SK-N-SH treated with all-trans-retinoic acid at 6 μM for 48 hours (cell line): ENCODE results near the gene PDE3A.

ENCODE experiments used
- ATAC-seq: fragments of 200-7000 bp; cut with Tn5 transposase; 3 replicates; pipeline ENCODE4 v1.9.1; 2020; ENCODE audit warnings: mild to moderate bottlenecking, moderate library complexity
- ARNTL ChIP-seq: fragments of 450-650 bp; formaldehyde crosslinking; IDR thresholded peaks from 2 replicates; pipeline ENCODE4 v1.5.0; 2020; ENCODE audit warnings: low read depth, mild to moderate bottlenecking, moderate library complexity, borderline replicate concordance
- BACH2 ChIP-seq: fragments of 250-450 bp; sonication (Bioruptor Pico); IDR thresholded peaks from 2 replicates; pipeline ENCODE4 v1.9.0; 2021; ENCODE audit warnings: mild to moderate bottlenecking, borderline replicate concordance
- CSDC2 ChIP-seq: fragments of 250-450 bp; sonication (Bioruptor Pico); IDR thresholded peaks from 2 replicates; pipeline ENCODE4 v1.5.0; 2020; ENCODE audit warnings: mild to moderate bottlenecking, moderate library complexity
- CSRNP3 ChIP-seq: fragments of 250-450 bp; sonication (Bioruptor Pico); IDR thresholded peaks from 2 replicates; pipeline ENCODE4 v1.5.1; 2021; ENCODE audit warnings: mild to moderate bottlenecking, moderate library complexity
- ESRRG ChIP-seq: fragments of 250-450 bp; sonication (Bioruptor Pico); IDR thresholded peaks from 2 replicates; pipeline ENCODE4 v1.6.1; 2021; ENCODE audit warnings: mild to moderate bottlenecking
- GLIS3 ChIP-seq: fragments of 250-450 bp; sonication (Bioruptor Pico); IDR thresholded peaks from 2 replicates; pipeline ENCODE4 v1.5.0; 2020; ENCODE audit warnings: mild to moderate bottlenecking, moderate library complexity
- ISL1 ChIP-seq: fragments of 250-450 bp; sonication (Bioruptor Pico); IDR thresholded peaks from 2 replicates; pipeline ENCODE4 v2.1.2; 2022; ENCODE audit warnings: mild to moderate bottlenecking, moderate library complexity
- OSR1 ChIP-seq: fragments of 250-450 bp; sonication (Bioruptor Pico); IDR thresholded peaks from 2 replicates; pipeline ENCODE4 v1.8.0; 2022; ENCODE audit warnings: moderate library complexity, mild to moderate bottlenecking, inconsistent platforms
- PATZ1 ChIP-seq: fragments of 250-450 bp; sonication (Bioruptor Pico); IDR thresholded peaks from 2 replicates; pipeline ENCODE4 v1.8.0; 2020; ENCODE audit warnings: mild to moderate bottlenecking, moderate library complexity, borderline replicate concordance
- POU6F1 ChIP-seq: fragments of 250-450 bp; sonication (Bioruptor Pico); IDR thresholded peaks from 2 replicates; pipeline ENCODE4 v1.8.0; 2021; ENCODE audit warnings: low read depth, mild to moderate bottlenecking, moderate library complexity, borderline replicate concordance
- PPARA ChIP-seq: fragments of 250-450 bp; sonication (Bioruptor Pico); IDR thresholded peaks from 2 replicates; pipeline ENCODE4 v1.5.0; 2020; ENCODE audit warnings: mild to moderate bottlenecking, borderline replicate concordance
- RARB ChIP-seq: fragments of 250-450 bp; sonication (Bioruptor Pico); IDR thresholded peaks from 2 replicates; pipeline ENCODE4 v1.8.0; 2021; ENCODE audit warnings: mild to moderate bottlenecking, moderate library complexity
- SNAI2 ChIP-seq: fragments of 250-450 bp; sonication (Bioruptor Pico); IDR thresholded peaks from 2 replicates; pipeline ENCODE4 v1.5.0; 2020; ENCODE audit warnings: mild to moderate bottlenecking, moderate library complexity
- TCF4 ChIP-seq: fragments of 250-450 bp; sonication (Bioruptor Pico); IDR thresholded peaks from 2 replicates; pipeline ENCODE4 v1.8.0; 2021; ENCODE audit warnings: mild to moderate bottlenecking, moderate library complexity, borderline replicate concordance
- TOX ChIP-seq: fragments of 250-450 bp; sonication (Bioruptor Pico); IDR thresholded peaks from 2 replicates; pipeline ENCODE4 v1.8.0; 2021; ENCODE audit warnings: mild to moderate bottlenecking, moderate library complexity, borderline replicate concordance
- TSHZ2 ChIP-seq: fragments of 250-450 bp; sonication (Bioruptor Pico); IDR thresholded peaks from 2 replicates; pipeline ENCODE4 v1.5.0; 2020; ENCODE audit warnings: mild to moderate bottlenecking, moderate library complexity
- ZC3H10 ChIP-seq: fragments of 250-450 bp; sonication (Bioruptor Pico); IDR thresholded peaks from 2 replicates; pipeline ENCODE4 v1.5.1; 2021; ENCODE audit warnings: mild to moderate bottlenecking, moderate library complexity
- ZFP3 ChIP-seq: fragments of 250-450 bp; sonication (Bioruptor Pico); IDR thresholded peaks from 2 replicates; pipeline ENCODE4 v1.5.0; 2020; ENCODE audit warnings: mild to moderate bottlenecking, moderate library complexity
- ZFP30 ChIP-seq: fragments of 450-650 bp; formaldehyde crosslinking; IDR thresholded peaks from 2 replicates; pipeline ENCODE4 v1.5.0; 2022; ENCODE audit warnings: mild to moderate bottlenecking, moderate library complexity
- ZNF565 ChIP-seq: fragments of 450-650 bp; formaldehyde crosslinking; conservative IDR thresholded peaks from 2 replicates; pipeline ENCODE4 v1.5.0; 2020; ENCODE audit warnings: low read depth, mild to moderate bottlenecking, moderate library complexity
- ZNF70 ChIP-seq: fragments of 450-650 bp; formaldehyde crosslinking; IDR thresholded peaks from 2 replicates; pipeline ENCODE4 v1.5.0; 2020; ENCODE audit warnings: mild to moderate bottlenecking, moderate library complexity
- ZNF8 ChIP-seq: fragments of 450-650 bp; formaldehyde crosslinking; IDR thresholded peaks from 2 replicates; pipeline ENCODE4 v1.5.0; 2020; ENCODE audit warnings: mild to moderate bottlenecking, moderate library complexity

PDE3A gene

GRCh38 chr12:20681334-20681733 lies 313.0 kb downstream of the PDE3A start:
- ATAC-seq = no peak
- TF ChIP-seq OSR1 (CRISPR knock-in tag) = no peak
- no peak for TF ChIP-seq ISL1
- no peak for TF ChIP-seq ZFP30
- no peak for TF ChIP-seq ARNTL (CRISPR knock-in tag)
- no peak for TF ChIP-seq RARB (CRISPR knock-in tag)
- no peak for TF ChIP-seq ZNF70 (CRISPR knock-in tag)
- no peak for TF ChIP-seq TSHZ2 (CRISPR knock-in tag)
- no peak for TF ChIP-seq POU6F1 (CRISPR knock-in tag)
- no peak for TF ChIP-seq SNAI2
- TF ChIP-seq PATZ1 (CRISPR knock-in tag) = no peak
- TF ChIP-seq ZNF565 (CRISPR knock-in tag) = no peak
- no peak for TF ChIP-seq CSRNP3 (CRISPR knock-in tag)

- no peak for ATAC-seq
- TF ChIP-seq TOX (CRISPR knock-in tag) (no peak), SNAI2 (no peak)
Measured at GRCh38 chr12:20695232-20695631, 326.9 kb downstream of the PDE3A start, which contains the start of gene SLCO1C1. TSS of gene SLCO1C1 (plus strand) at chr12:20695332. CDS start at chr12:20699577, 4,245 bp downstream.

GRCh38 chr12:20696181-20696905 lies 328.0 kb downstream of the PDE3A start:
- no peak for ATAC-seq
- TF ChIP-seq ZNF8 (CRISPR knock-in tag) (no peak), CSRNP3 (CRISPR knock-in tag) (no peak), BACH2 (CRISPR knock-in tag) (no peak), ZNF565 (CRISPR knock-in tag) (no peak), PPARA (no peak), TSHZ2 (CRISPR knock-in tag) (no peak), SNAI2 (no peak), ZFP30 (no peak), ISL1 (no peak), ARNTL (CRISPR knock-in tag) (no peak), ZC3H10 (CRISPR knock-in tag) (no peak), OSR1 (CRISPR knock-in tag) (no peak), PATZ1 (CRISPR knock-in tag) (no peak), TCF4 (CRISPR knock-in tag) (no peak), GLIS3 (CRISPR knock-in tag) (no peak), ESRRG (CRISPR knock-in tag) (no peak), CSDC2 (CRISPR knock-in tag) (no peak), ZFP3 (CRISPR knock-in tag) (no peak)
